HepG2 (cell line): ENCODE measurements around the gene CAMK2N2. TPM values are rescaled to one million over a fixed set of nuclear protein-coding genes. Genes with fewer than 3 reads are reported as not detected.

Source experiments
- ARNTL ChIP-seq: sonication (generic); formaldehyde crosslinking; IDR thresholded peaks from 2 replicates; pipeline ENCODE4 v1.4.0; 2020; ENCODE audit warnings: mild to moderate bottlenecking, missing genetic modification reagents
- CEBPB ChIP-seq: IDR thresholded peaks from 2 replicates; pipeline ENCODE4 v1.6.1; 2011; ENCODE audit warnings: low read depth, low read length, improper control_type of control experiment, borderline replicate concordance
- CREM ChIP-seq, 2 experiments: sonication (generic) in 1 of 2; formaldehyde crosslinking in 1 of 2; IDR thresholded peaks; 2 replicates each; pipeline versions ENCODE4 v1.4.0 to v1.6.1; 2016 to 2020; ENCODE audit warnings: antibody characterized with exemption in 1 of 2, mild to moderate bottlenecking in 1 of 2, missing genetic modification reagents in 1 of 2
- EHMT2 ChIP-seq: fragments of 200-600 bp; sonication (generic); IDR thresholded peaks from 2 replicates; pipeline ENCODE4 v1.7.0; 2017; ENCODE audit warnings: antibody characterized with exemption, low read depth, low read length, borderline replicate concordance
- FOXM1 ChIP-seq: sonication (generic); formaldehyde crosslinking; IDR thresholded peaks from 2 replicates; pipeline ENCODE4 v1.5.0; 2020; ENCODE audit warnings: missing genetic modification reagents
- HNRNPK ChIP-seq: fragments of 200-400 bp; formaldehyde crosslinking; IDR thresholded peaks from 2 replicates; pipeline ENCODE4 v1.6.1; 2018; ENCODE audit warnings: low read length, low read depth, moderate library complexity, mild to moderate bottlenecking; ENCODE audit not compliant: poor library complexity, severe bottlenecking
- HOXA7 ChIP-seq: sonication (generic); formaldehyde crosslinking; IDR thresholded peaks from 2 replicates; pipeline ENCODE4 v1.8.1; 2022; ENCODE audit warnings: mild to moderate bottlenecking, missing genetic modification reagents, moderate library complexity
- KLF13 ChIP-seq: sonication (generic); formaldehyde crosslinking; IDR thresholded peaks from 2 replicates; pipeline ENCODE4 v1.4.0; 2020; ENCODE audit warnings: mild to moderate bottlenecking, missing genetic modification reagents
- MED13 ChIP-seq: sonication (generic); formaldehyde crosslinking; IDR thresholded peaks from 2 replicates; pipeline ENCODE4 v1.5.0; 2020; ENCODE audit warnings: missing genetic modification reagents
- MZF1 ChIP-seq: sonication (generic); formaldehyde crosslinking; IDR thresholded peaks from 2 replicates; pipeline ENCODE4 v1.8.1; 2023; ENCODE audit warnings: mild to moderate bottlenecking, missing genetic modification reagents, borderline replicate concordance
- NCOA2 ChIP-seq: sonication (generic); formaldehyde crosslinking; IDR thresholded peaks from 2 replicates; pipeline ENCODE4 v1.8.0; 2022; ENCODE audit warnings: inconsistent platforms
- RARG ChIP-seq: sonication (generic); formaldehyde crosslinking; IDR thresholded peaks from 2 replicates; pipeline ENCODE4 v1.4.0; 2020; ENCODE audit warnings: low read depth, mild to moderate bottlenecking, missing genetic modification reagents
- SMC3 ChIP-seq: IDR thresholded peaks from 2 replicates; pipeline ENCODE4 v1.6.1; 2011; ENCODE audit warnings: low read length, improper control_type of control experiment
- SP2 ChIP-seq: sonication (generic); formaldehyde crosslinking; IDR thresholded peaks from 2 replicates; pipeline ENCODE4 v1.5.1; 2020; ENCODE audit warnings: mild to moderate bottlenecking, missing genetic modification reagents
- TOPORS ChIP-seq: sonication (generic); formaldehyde crosslinking; IDR thresholded peaks from 2 replicates; pipeline ENCODE4 v1.8.0; 2023; ENCODE audit warnings: mild to moderate bottlenecking, missing genetic modification reagents
- ZNF101 ChIP-seq: sonication (generic); formaldehyde crosslinking; IDR thresholded peaks from 2 replicates; pipeline ENCODE4 v1.4.0; 2020; ENCODE audit warnings: mild to moderate bottlenecking, low read depth, missing genetic modification reagents, borderline replicate concordance
- ZNF124 ChIP-seq: sonication (generic); formaldehyde crosslinking; IDR thresholded peaks from 2 replicates; pipeline ENCODE4 v1.4.0; 2020; ENCODE audit warnings: missing genetic modification reagents
- ZNF232 ChIP-seq: sonication (generic); formaldehyde crosslinking; IDR thresholded peaks from 2 replicates; pipeline ENCODE4 v1.4.0; 2020; ENCODE audit warnings: missing genetic modification reagents, borderline replicate concordance
- ZNF282 ChIP-seq: fragments of 450-650 bp; IDR thresholded peaks from 2 replicates; pipeline ENCODE4 v1.6.1; 2018; ENCODE audit not compliant: partially characterized antibody
- ZNF646 ChIP-seq: sonication (generic); formaldehyde crosslinking; IDR thresholded peaks from 2 replicates; pipeline ENCODE4 v1.9.0; 2021; ENCODE audit warnings: mild to moderate bottlenecking, missing genetic modification reagents
- ZNF691 ChIP-seq: sonication (generic); formaldehyde crosslinking; IDR thresholded peaks from 2 replicates; pipeline ENCODE4 v1.4.0; 2020; ENCODE audit warnings: missing genetic modification reagents, low read depth, mild to moderate bottlenecking, borderline replicate concordance
- polyA plus RNA-seq, 8 experiments: library from polyadenylated mRNA; depleted of rRNA in 3 of 8; stranded (reverse) in 7 of 8; unstranded in 1 of 8; fragments of >200 nt; fragmentation: Illumina TruSeq in 4 of 8; extraction: Trizol in 4 of 8; gene quantifications; 2 replicates each; pipeline versions ENCODE4 v1.2.1 to v1.2.3, GENCODE V29; 2011 to 2016; ENCODE audit warnings: low read depth in 4 of 8, missing spikeins in 1 of 8, mixed read lengths in 1 of 8; ENCODE audit not compliant: insufficient read depth in 1 of 8
- total RNA-seq, 5 experiments: library from RNA; depleted of rRNA; stranded (reverse); fragments of >200 nt; fragmentation: Illumina TruSeq; extraction: Trizol; gene quantifications; 2 replicates each; pipeline ENCODE4 v1.2.3, GENCODE V29; 2016; ENCODE audit warnings: low read depth in 1 of 5

Gene CAMK2N2
- total and polyA plus RNA-seq, 2 of the 13 experiments (the other 11 are each of a cell fraction or from before 2014, with no cell fraction given): 0.12 to 0.27 TPM

GRCh38 chr3:184248454-184249411, 12.6 kb downstream of the CAMK2N2 start, which contains the start of gene ALG3 (continued):
- TF ChIP-seq ZNF646 (peak; percentile 48; the same call in 1 of the 2 replicates), HOXA7 (CRISPR knock-in tag) (no peak), SMC3 (no peak), MED13 (no peak), ZNF232 (CRISPR knock-in tag) (no peak), MZF1 (CRISPR knock-in tag) (no peak), FOXM1 (CRISPR knock-in tag) (0 out of 2 replicates have a peak, but pooled peaks have one; percentile 45), RARG (CRISPR knock-in tag) (peak; percentile 9; the same call in 1 of the 2 replicates), ZNF282 (no peak), KLF13 (CRISPR knock-in tag) (no peak), TOPORS (CRISPR knock-in tag) (no peak), EHMT2 (no peak), SP2 (CRISPR knock-in tag) (peak; percentile 38; the same call in 1 of the 2 replicates), ZNF124 (no peak), HNRNPK (peak; percentile 75), CEBPB (no peak), ZNF101 (CRISPR knock-in tag) (no peak), NCOA2 (peak; percentile 54; the same call in 1 of the 2 replicates), ARNTL (CRISPR knock-in tag) (no peak), CREM (IDR thresholded peaks at IDR 0.05) (0 out of 2 replicates have a peak, but pooled peaks have one; percentile 17), CREM (CRISPR knock-in tag; IDR thresholded peaks at IDR 0.05) (no peak), ZNF691 (CRISPR knock-in tag) (peak; percentile 51; the same call in 1 of the 2 replicates)
